ENCODE measurements around the gene PTPRU.
"Not testable (repeated sequence)": the region's sequence is repeated elsewhere in the genome, so short reads cannot be mapped to it uniquely, and the experiment has no call there.

Gene PTPRU

DNA sequence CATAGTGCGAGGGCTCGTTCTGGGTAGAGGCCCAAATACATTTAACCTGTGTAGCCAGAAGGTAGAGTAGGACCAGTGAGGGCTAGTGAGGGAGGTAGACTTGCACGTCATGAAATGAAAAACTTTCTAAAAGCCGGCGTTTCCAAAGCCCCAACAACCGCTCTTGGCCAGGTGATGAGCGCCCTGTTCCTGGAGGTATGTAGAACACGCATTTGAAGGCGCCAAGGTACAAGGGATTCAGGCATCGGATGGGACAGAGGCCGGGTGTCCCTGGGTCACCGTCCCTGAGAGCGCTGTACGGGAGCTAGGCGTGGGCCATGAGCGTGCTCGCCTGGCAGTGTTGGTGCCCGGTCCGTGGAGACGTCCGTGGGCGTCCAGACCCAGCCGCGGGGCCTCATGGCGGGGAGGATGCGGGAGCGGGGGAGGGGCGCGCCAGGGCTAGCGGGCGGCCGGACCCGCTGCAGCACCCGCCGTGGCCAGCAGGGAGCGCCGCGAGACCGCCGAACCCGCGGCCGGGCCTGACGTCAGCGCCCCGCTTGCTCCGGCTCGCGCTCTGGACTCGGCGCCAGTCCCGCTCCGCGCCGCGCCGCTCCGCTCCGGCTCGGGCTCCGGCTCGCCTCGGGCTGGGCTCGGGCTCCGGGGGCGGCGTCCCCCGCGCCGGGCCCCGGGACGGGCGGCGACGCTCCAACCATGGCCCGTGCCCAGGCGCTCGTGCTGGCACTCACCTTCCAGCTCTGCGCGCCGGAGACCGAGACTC lies at the start of gene PTPRU:
PTPRU (plus strand) TSS at position 568 of the 757 bp plus-strand sequence; CDS start at position 691, 123 bp downstream.
- peak; percentile 64 for DNase-seq

DNA sequence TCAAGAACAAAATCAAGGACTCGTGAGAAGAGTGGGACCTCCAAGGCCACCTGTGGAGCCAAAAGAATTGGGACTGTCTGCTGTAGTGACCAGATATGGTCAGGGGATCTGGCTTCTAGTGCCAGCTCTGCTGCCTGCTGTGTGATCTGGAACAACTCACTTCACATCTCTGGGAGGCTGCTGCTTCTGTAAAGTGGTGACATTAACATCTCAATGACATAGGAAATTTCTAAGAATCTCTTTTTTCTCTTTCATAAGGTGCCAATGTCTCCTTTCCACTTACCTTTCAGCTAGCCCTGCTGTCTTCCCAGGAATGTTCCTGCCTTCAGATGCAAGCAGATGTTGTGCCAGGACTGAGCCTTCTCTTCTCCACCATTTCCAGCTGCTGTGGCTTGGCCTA lies 49.6 kb upstream of the PTPRU start:
- DNase-seq: no peak

DNA sequence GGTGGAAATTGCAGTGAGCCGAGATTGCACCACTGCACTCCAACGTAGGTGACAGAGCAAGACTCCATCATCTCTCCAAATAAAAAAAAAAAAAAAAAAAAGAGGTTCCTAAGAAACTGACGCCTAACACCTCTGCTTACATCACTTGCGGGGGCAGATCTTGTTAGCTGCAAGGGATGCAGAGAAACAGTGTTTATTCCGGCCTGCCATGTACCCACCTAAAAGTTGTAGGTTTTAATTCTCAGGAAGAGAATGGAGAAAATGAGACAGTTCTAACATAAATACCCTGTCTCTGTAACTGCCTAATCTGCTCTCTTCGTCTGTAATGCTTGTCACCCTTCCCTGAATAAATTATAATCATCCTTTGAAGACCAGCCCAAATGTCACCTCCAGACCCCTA lies 45.6 kb upstream of the PTPRU start:
- no peak for DNase-seq

DNA sequence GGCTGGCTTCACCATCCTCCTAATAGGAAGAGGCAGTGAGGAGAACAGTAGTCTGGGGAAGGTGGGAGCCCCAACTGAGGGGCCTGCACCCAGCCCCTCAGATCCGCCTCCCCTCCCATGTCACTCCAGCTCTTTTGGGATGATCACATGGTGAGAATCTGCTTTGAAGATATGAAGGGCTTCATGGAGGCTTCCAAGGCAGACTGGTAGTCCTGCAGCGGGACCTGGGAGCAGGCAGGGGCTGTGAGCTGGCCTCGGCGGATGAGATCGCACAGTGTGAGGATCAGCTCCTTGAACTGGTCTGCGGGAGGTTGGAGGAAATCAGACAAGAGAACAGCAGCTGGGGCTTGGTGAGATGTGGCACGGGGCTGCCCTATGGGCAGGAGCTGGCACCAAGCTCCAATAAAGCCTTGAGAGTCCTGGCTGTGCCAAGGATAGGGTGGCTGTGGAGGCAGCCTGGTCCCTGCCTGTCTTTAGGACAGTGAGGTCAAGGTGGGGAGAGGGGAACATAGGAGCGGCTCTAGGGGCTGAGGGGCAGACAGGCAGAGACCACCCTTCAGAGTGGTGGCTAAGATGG lies 42.4 kb upstream of the PTPRU start:
- DNase-seq: no peak

DNA sequence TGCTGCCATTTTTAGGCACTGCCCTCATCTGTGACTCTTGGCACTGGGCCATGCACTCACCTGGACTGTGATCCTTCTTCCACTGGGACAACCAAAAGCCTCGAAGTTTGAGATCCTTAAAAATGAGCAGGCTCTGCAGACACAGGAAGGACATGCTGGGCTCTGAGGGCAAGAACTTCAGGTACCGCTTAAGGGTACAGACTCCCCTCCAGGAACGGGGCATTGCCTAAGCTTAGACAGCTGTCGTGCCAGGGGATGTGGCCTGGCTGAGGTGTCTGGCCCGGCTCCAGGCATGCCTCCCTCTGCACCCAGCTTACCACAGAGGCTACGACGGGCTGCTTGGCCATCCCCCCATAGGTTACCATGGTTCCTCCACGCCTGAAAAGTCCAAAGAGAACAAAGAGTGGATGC lies 40.4 kb upstream of the PTPRU start:
- no peak for DNase-seq

DNA sequence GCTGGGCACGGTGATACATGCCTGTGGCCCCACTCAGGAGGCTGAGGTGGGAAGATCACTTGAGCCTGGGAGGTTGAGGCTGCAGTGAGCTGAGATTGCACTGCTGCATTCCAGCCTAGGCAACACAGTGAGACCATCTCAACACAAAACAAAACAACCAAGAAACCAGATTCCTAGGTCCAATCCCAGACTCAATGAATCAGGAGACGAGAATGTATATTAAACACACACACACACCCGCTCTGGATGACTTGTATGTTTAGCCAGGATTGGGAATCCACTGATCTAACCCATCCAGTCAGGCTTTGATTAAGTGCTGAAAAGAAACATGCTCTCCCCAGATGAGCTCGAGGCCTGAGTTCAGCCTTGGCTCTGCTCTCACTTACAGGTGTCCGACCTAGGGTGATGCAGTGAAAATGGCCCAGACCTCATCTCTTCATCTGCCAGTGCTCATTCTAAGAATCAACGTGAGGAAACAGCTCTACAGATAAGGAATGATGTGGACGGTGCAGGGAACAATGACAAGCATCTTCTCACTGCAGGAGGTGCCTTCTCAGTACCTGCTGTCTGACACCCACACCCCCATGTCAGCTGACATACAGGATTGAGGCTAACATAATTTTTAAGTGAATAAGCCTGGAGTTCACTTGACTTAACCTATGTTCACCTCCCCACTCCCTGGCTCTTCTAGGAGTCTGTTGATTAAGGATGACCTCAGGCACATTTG lies 39.3 kb upstream of the PTPRU start:
- DNase-seq: no peak

DNA sequence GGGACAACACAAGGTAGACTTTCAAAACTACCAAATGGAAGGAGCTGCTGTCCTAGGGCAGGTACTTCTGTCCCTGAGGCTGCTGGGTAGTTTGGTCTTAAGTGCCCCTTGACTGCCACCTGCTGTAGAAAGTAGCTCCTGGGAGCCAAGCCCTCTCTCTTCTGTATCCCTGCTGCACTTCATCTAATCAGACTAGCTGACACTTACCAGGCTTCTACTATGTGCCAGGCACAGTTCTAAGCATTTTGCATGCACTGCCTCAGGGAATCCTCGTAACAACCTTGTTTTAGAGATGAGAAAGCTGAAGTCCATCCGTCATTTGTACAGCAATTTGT lies 38.8 kb upstream of the PTPRU start:
- DNase-seq: peak; percentile 37

DNA sequence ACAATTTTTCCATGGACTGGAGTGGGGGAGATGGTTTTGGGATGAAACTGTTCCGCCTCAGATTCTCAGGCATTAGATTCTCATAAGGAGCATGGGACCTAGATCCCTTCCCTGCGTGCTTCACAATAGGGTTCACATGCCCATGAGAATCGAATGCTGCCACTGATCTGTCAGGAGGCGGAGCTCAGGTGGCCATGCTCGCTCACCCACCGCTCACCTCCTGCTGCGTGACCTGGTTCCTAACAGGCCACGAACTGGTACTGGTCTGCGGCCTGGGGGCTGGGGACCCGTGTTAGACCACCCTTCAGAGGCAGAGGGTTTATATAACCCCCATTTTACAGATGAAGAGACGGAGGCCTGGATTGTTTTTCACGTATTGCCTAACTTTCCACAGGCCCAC lies 38.3 kb upstream of the PTPRU start:
- no peak for DNase-seq

DNA sequence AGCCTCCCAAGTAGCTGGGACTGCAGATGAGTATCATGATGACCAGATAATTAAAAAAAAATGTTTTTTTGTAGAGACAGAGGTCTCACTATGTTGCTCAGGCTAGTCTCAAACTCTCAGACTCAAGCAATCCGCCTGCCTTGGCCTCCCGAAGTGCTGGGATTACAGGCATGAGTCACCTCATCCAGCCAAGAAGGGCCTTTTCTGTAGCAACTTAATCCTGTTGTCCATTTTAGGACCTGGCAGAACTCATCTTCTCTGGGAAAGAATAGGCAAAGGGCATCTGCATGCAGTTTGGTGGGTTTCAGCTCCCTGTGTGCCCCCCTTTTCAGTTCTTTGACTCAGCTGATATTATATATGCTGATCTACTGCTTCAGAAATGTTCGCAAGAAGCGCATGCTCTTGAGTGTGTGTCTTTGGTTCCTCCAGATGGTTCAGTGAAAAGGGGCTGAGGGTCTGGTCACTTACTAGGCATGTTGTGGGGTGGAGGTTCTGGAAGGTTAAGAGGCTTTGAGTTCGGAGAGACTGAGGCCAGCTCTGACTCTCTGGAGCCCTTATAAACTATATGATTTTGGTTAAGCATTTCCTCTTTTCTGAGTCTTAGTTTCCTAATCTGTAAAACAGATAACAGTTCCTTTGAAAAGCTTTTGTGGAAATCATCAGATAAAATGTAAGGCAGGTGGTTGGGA lies 35.3 kb upstream of the PTPRU start:
- DNase-seq: no peak

DNA sequence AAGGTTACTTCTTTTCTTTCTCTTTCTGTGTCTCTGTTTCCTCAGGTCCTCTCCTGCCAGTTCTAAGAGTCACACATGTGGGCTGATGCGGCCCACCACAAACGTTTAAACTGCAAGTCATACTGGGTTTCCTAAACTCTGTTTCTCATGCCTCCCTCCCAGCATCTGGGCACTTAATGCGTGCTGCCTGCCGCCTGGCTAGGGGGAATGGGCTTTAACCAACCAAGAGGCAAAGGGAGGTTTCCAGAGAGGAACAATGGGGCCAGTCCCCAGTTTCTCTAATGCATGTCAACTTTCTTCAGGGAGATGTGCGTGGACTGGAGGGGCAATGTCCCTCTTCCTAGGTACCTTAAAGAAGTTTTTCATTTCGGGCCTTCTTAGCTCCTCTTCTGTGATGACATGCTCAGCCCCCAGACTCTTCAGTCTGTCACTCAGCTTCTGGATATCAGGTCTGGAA lies 34.7 kb upstream of the PTPRU start:
- no peak for DNase-seq

DNA sequence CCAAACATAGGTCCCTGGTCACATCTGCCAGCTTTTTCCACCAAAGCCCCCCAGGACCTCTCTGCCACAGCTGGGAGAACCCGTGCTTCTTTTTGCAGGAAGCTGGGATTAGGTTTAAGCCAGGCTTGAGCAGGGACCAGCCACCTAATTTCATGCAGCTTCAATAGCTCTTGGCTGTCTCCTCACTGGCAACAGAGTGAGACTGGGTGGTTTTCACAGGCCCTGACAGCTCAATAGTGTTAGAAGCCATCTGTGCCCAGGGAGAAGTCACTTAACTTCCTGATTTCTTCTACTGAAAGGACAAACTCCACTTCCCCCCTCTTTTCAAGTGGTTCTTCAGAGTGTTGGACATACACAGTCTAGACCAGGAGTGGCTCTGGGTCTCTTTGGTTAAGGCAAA lies 34.3 kb upstream of the PTPRU start:
- no peak for DNase-seq

DNA sequence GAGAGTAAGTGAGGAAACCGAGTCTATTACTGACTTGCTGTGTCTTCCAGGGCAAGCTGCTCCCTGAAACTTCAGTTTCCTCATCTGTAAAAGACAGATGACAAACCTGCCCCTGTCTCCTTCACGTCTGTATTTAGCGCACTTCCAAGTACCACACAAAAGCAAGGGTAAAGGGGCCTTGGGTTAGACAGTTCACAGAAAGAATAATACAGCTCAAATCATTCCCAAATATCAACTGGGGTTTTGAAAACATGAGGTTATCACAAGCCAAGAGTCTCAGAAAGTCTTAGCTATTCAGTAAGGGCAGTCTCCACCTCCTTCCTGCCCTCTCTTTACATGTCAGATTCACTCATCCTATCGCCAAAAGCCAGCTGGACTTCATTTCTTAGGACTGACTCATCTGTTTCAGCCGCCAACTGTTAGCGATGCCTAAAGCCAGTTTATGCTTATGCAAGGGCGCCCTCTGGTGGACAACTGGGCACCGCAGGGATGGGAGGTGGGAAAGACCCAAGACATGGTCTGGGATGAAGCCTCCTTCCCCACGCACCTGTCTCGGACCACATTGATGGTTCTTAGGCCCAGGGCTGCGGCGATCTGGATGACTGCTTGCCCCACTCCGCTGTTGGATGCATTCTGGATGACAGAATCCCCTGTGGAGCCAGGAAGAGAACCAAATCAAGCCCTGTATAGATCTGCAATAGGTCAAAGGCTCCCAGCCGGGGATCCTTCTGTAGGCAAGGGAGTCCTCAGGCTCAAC lies 33.6 kb upstream of the PTPRU start:
- peak; percentile 83 for DNase-seq

DNA sequence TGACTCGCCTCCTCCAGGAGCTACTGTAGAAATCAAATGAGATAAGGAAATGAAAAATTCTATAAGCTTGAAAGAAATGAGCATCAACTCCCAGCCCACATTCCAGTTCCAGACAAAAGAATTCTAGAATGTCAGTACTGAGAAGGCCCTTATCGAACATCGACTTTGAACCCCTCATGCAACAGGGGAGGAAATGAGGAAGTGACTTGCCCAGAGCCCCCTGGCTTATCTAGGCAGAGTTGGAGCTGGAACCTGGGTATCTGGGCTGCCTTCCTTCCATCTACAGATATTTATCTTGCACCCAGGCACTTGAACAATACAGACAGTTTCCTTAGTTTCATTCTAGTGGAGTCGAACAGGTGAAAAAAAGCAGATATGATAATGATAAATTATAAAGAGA lies 27.9 kb upstream of the PTPRU start:
- no peak for DNase-seq

DNA sequence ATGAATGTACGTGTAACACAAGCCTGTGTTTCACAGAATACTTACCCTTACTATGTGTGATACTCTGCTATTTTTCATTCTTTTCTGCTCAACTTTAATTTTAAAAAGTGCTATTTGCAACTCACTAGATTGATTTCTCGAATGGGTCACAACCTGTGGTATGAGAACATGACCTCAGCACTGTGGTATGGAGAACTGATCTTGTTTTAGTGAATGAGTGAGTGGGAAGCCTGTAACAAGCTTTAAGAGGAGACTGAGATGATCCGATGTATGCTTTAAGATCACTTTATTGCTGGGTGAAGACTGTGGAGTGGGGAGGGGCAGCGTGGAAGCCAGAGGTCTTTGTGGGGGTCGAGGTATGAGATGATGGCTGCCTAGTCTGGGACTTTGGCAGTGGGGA lies 27.1 kb upstream of the PTPRU start:
- no peak for DNase-seq

DNA sequence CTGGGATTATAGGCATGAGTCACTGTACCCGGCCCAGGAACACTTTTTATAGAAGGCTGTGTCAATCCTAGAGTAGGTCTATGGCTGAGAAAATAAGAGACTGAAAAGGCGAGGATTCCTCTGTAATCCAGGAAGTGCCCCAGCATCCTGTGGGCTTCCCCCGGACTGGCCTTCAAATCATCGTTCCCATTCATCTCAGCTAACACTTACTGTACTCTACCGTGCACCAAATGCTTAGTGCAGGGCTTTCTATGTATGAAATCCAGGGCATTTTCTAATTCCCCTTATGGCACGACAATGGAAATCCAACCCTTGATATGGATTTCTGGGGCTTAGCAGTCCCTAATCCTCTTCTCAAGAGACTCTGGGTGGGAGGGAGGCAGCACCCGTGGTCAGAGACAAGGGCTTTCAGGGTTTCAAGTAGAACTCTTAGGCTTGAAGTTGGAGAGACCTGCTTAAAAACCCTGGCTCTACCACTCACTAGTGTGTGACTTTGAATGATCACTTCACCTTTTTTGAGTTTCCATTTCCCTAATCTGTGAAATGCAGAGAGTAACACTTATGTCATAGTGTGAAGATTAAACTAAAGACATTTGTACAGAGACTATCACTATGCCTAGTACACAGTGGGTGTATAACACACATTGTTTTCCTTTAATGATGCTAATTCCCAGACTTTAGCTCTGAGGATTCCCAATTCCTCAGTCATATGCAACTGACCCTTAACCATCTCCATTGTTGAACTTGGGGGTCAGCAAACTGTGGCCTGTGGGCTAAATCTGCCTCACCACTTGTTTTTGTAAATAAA lies 25.8 kb upstream of the PTPRU start:
- no peak for DNase-seq

DNA sequence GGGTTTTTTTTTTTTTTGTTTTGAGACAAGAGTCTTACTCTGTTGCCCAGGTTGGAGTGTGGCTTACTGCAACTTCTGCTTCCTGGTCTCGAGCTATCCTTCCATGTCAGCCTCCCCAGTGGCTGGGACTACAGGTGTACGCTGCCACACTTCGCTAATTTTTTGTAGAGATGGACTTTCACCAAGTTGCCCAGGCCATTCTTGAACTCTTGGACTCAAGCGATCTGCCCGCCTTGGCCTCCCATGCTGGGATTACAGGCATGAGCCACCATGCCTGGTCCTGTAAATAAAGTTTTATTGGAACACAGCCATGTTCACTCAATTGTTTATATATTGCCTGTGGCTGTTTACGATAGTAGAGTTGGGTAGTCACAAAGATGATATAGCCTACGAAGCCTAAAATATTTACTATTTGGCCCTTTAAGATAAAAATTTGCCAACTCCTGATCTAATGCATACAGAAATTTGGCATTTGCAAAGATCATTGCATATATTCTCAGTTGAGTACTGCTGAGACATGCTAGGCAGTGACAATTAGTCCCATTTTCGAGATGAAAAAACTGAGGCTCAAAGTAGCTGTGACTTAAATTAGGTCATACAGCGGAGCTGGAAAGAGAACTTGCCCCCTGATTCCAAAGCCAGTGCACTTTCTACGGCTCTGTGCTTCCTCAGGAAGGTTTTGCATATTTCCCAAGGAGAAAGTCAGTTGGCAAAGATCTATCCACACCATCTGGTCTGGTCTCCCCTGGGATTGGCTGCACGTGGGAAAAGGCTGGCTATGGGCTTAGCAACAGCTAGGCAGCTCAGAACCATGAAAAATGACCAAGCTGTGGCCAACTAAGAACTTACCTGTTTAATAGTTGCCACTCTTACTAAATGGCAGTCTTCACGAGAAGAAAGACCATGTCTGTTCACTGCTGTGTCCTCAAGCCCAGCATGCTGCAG lies 25.0 kb upstream of the PTPRU start:
- DNase-seq: peak; percentile 92

DNA sequence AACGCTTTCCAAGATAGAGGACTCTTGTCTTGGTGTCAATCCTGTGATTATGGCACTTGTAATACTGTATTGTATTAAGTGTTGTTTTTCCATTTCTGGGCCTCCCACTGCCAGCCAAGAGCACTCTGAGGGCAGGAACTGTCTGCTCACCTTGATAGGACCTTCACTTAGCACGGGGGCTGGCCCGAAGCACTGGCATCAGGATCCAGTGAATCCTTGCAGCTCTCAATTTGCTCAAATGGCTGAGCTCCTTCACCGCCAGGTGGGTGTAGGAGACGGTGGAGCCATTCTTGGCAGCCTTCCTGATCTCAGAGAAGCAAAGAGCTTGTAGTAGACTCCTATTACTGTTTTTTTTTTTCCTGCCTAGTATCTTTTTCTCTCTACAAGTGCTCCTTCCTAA lies 23.3 kb upstream of the PTPRU start:
- peak; percentile 98 for DNase-seq

DNA sequence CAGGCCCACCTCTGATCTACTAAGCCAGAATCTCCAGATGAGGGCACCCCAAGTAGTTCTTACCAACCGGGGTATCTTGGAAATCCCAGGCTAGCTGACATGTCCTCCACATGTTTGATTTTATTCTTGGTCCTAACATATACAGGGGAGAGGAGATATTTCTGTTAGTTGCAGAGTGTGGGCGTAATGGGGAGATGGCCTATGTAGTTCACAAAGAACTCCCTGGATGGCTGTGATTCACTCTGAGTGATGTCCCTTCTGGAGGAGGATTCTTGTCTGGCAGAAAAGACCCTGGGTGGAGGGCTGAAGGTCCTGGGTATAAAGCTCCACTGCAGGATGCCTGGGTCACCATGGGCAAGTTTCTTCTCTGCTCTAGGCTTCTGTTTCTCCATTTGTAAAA lies 18.7 kb upstream of the PTPRU start:
- no peak for DNase-seq

DNA sequence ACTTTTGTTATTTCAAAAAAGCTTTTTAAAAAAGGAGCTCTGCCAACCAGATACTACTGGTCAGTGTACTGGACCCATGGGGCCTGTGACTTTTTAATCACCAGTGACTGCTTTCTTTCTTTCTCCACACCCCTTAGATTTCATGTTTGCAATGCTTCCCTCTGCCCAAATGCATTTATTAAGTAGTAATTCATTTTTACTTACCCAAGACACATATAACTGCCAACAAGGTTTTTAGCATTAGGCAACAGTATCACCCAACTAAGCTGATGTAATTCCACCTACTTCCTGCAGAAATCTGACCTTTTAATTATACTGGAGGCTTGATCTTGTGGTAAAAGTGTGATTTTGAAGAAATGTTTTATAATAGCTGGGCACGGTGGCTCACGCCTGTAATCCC lies 18.1 kb upstream of the PTPRU start:
- no peak for DNase-seq

DNA sequence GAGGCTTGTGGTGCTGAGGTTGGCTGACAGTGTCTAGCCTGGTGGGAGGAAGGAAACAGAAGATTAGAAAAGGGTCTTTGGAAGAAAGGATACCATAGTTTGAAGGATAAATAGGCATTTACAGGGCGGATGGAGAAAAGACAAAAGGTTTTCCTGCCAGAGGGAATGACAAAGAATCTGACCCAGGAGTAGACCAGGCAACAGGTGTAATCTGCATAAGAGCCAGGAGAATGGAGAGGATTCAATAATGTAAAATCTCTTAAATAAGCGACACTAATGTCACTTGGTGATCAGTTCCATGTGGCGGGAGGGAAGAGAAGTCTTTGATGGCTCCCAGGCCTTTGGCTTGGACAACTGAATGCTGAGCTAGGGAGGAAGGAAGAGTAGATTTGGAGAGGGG lies 15.0 kb upstream of the PTPRU start:
- DNase-seq: no peak

DNA sequence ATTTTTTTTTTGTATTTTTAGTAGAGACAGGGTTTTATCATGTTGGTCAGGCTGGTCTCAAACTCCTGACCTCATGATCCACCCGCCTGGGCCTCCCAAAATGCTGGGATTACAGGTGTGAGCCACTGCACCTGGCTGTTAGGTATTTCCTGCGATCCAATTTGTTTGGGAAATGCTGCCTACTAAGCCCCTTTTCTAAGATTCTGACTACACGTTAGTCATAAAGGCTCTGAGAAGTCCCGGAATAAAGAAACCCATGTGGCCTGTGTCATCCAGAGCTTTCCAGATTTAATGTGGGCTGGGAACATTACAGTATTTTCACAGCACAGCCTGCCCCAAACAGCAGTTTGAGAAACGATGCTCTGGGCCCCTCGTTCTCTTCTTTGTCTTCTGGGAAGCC lies 14.1 kb upstream of the PTPRU start:
- not testable (repeated sequence) for DNase-seq
